ENCODE data around the gene DGKD. TPM values are rescaled to one million over a fixed set of nuclear protein-coding genes. Genes with fewer than 3 reads are reported as not detected.

The DGKD gene
- total RNA-seq, 1 donor from 2014 or later = 188 TPM

GRCh38 chr2:233353101-233353768, 1.1 kb upstream of the DGKD start:
- DNase-seq (no peak), ATAC-seq (ENCODE audit: low read depth) (peak; percentile 2)
- ChIA-PET CTCF (interaction anchor here (1.0 to 2.1 kb wide), 6 partner anchors 10 to 31 kb away, joined by 3 to 7 read pairs (median 4); no protein-coding TSS in a partner anchor), POLR2A (interaction anchor here (0.6 to 6.1 kb wide), 19 partner anchors 9 to 293 kb away, joined by 3 to 93 read pairs (median 4); partner anchors contain the start of genes ATG16L1 and INPP5D)
- H3K4me1 Mint-ChIP-seq = peaks cover 88% of the 10 kb centered on the region
- peak overlapping the region; percentile 100 for H3K27ac Mint-ChIP-seq
- intact Hi-C loops (cut with micrococcal nuclease) = loop anchor here (1.0 to 5.0 kb wide), 3 partner anchors 56 to 102 kb away; partner anchors contain the start of gene ATG16L1
- no peaks in the 10 kb centered on the region for H3K27me3 Mint-ChIP-seq
- H3K9me3 Mint-ChIP-seq = no peaks in the 10 kb centered on the region
- TF ChIP-seq CTCF (IDR thresholded peaks at IDR 0.05) = no peak
- H3K36me3 Mint-ChIP-seq (ENCODE audit: low read depth) = peaks cover 23% of the 10 kb centered on the region
- peak overlapping the region; percentile 93 for H3K4me3 Mint-ChIP-seq

- peak; percentile 2 for ATAC-seq (ENCODE audit: low read depth)
- intact Hi-C loops (cut with micrococcal nuclease) = loop anchor here (1.0 to 5.0 kb wide), 3 partner anchors 23 to 64 kb away; no protein-coding TSS in a partner anchor
- TF ChIP-seq CTCF (IDR thresholded peaks at IDR 0.05) = no peak
- H3K36me3 Mint-ChIP-seq (ENCODE audit: low read depth) = peaks cover 30% of the 10 kb centered on the region
- H3K27me3 Mint-ChIP-seq = no peaks in the 10 kb centered on the region
- H3K4me1 Mint-ChIP-seq = peaks cover 88% of the 10 kb centered on the region
- ChIA-PET CTCF (interaction anchor here (1.1 to 4.9 kb wide), 5 partner anchors 11 to 89 kb away, joined by 3 to 21 read pairs (median 5); no protein-coding TSS in a partner anchor), POLR2A (interaction anchor here (0.5 to 6.1 kb wide), 15 partner anchors 8 to 294 kb away, joined by 3 to 93 read pairs (median 4); partner anchors contain the start of genes ATG16L1 and INPP5D)
- no peak overlapping the region for H3K27ac Mint-ChIP-seq
- DNase-seq = no peak
- no peaks in the 10 kb centered on the region for H3K9me3 Mint-ChIP-seq
- peak overlapping the region; percentile 70 for H3K4me3 Mint-ChIP-seq
Observed at GRCh38 chr2:233354500-233354924, 218 bp downstream of the DGKD start.

- ATAC-seq (ENCODE audit: low read depth) = no peak
- peaks cover 87% of the 10 kb centered on the region for H3K4me1 Mint-ChIP-seq
- TF ChIP-seq CTCF (IDR thresholded peaks at IDR 0.05) = no peak
- peak; percentile 30 for DNase-seq
- POLR2A ChIA-PET = interaction anchor here (0.7 to 6.1 kb wide), 6 partner anchors 8 to 63 kb away, joined by 3 to 93 read pairs (median 8); no protein-coding TSS in a partner anchor
- H3K9me3 Mint-ChIP-seq = no peaks in the 10 kb centered on the region
- H3K36me3 Mint-ChIP-seq (ENCODE audit: low read depth) = peaks cover 34% of the 10 kb centered on the region
- peak overlapping the region; percentile 92 for H3K4me3 Mint-ChIP-seq
- H3K27ac Mint-ChIP-seq = peak overlapping the region; percentile 93
- intact Hi-C loops (cut with micrococcal nuclease) = loop anchor here (1.0 to 5.0 kb wide), 5 partner anchors 24 to 293 kb away; partner anchors contain the start of gene INPP5D
- H3K27me3 Mint-ChIP-seq = no peaks in the 10 kb centered on the region
- CTCF ChIA-PET = interaction anchor here (2.1 to 4.9 kb wide), 2 partner anchors 12 to 88 kb away, joined by 4 to 21 read pairs; no protein-coding TSS in a partner anchor
Observed at GRCh38 chr2:233354971-233355574, 779 bp downstream of the DGKD start.

GRCh38 chr2:233355916-233356315, 1.6 kb downstream of the DGKD start:
- ChIA-PET POLR2A (interaction anchor here (0.7 to 6.1 kb wide), 8 partner anchors 9 to 88 kb away, joined by 3 to 93 read pairs (median 4); no protein-coding TSS in a partner anchor), CTCF (interaction anchor here (0.9 to 4.9 kb wide), 4 partner anchors 10 to 88 kb away, joined by 3 to 21 read pairs (median 4); no protein-coding TSS in a partner anchor)
- Mint-ChIP-seq H3K9me3 (no peaks in the 10 kb centered on the region), H3K36me3 (ENCODE audit: low read depth) (peaks cover 40% of the 10 kb centered on the region), H3K27ac (peak overlapping the region; percentile 93), H3K4me3 (peak overlapping the region; percentile 92), H3K27me3 (no peaks in the 10 kb centered on the region), H3K4me1 (peaks cover 86% of the 10 kb centered on the region)
- intact Hi-C loops (cut with micrococcal nuclease) = loop anchor here (2.0 to 5.0 kb wide), 3 partner anchors 63 to 294 kb away; partner anchors contain the start of gene INPP5D
- DNase-seq (peak; percentile 13), ATAC-seq (ENCODE audit: low read depth) (no peak)
- no peak for TF ChIP-seq CTCF (IDR thresholded peaks at IDR 0.05)
